ENCODE results near the gene SMYD3. TPM values are rescaled to one million over a fixed set of nuclear protein-coding genes. Genes with fewer than 3 reads are reported as not detected.

SMYD3 gene
- total RNA-seq, 1 experiment from 2014 or later: 35.1 TPM

DNA sequence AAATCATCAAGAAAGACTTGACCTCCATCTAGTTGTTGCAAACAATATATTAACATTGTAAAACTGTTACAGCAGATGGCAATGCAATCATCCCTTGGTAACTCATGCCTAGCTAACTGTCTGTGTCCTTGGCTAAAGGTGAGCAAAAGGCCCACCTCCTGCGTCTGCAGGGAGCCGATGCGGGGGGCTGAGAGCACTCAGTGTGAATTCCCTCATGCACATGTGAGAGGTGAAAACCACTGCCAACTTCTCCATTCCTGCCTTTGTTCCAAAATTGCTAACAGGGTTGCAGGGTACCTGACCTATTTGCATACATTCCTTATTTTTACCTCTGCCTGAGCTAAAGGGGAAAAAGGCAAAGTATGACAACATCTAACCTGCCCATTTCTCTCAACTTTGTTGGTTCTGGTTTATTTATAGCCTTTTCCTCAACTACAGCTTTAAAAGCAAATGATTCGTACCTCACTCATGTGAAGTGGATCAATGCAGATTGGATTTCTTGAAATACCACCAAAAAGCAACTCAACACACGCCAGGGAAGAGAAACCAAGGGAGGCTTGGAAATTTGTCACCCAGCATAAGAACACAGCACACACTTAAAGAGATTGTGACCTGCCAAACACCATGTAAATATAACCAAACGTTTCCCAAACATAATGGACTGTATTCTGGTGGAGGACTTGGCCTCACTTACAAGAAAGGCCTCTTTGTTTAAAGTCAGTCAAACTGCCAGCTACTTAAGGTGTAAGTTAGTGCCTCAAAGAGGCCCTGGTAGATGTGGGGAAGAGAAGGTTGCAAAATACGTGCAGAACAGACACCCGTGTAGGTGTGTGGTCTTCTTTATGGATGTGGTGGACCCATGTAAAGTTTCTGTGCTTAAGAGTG lies 651.0 kb downstream of the SMYD3 start:
- H3K36me3 Mint-ChIP-seq (ENCODE audit: insufficient read depth, unreplicated experiment): no peaks in the 10 kb centered on the region
- intact Hi-C loops (cut with micrococcal nuclease; ENCODE audit: unreplicated experiment): loop anchor here (5.0 to 10.0 kb wide), 3 partner anchors 139 to 701 kb away; partner anchors contain the start of gene KIF26B
- no peak for DNase-seq
- peaks cover 6% of the 10 kb centered on the region for H3K9me3 Mint-ChIP-seq (ENCODE audit: low read depth, unreplicated experiment)
- peak overlapping the region; percentile 88 for H3K27ac Mint-ChIP-seq (ENCODE audit: unreplicated experiment)
- peaks cover 35% of the 10 kb centered on the region for H3K4me1 Mint-ChIP-seq (ENCODE audit: low read depth, unreplicated experiment)
- TF ChIP-seq, protein P1, sequence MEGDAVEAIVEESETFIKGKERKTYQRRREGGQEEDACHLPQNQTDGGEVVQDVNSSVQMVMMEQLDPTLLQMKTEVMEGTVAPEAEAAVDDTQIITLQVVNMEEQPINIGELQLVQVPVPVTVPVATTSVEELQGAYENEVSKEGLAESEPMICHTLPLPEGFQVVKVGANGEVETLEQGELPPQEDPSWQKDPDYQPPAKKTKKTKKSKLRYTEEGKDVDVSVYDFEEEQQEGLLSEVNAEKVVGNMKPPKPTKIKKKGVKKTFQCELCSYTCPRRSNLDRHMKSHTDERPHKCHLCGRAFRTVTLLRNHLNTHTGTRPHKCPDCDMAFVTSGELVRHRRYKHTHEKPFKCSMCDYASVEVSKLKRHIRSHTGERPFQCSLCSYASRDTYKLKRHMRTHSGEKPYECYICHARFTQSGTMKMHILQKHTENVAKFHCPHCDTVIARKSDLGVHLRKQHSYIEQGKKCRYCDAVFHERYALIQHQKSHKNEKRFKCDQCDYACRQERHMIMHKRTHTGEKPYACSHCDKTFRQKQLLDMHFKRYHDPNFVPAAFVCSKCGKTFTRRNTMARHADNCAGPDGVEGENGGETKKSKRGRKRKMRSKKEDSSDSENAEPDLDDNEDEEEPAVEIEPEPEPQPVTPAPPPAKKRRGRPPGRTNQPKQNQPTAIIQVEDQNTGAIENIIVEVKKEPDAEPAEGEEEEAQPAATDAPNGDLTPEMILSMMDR (IDR thresholded peaks at IDR 0.05; ENCODE audit: unreplicated experiment): no peak
- CTCF ChIA-PET: interaction anchor here (0.9 kb wide), 1 partner anchor 701 kb away, joined by 3 read pairs; the partner anchor contains the start of gene KIF26B
- H3K27me3 Mint-ChIP-seq (ENCODE audit: unreplicated experiment): no peaks in the 10 kb centered on the region
- TSS peak; percentile 49 for BruUV-seq (replicated peaks)
- H3K4me3 Mint-ChIP-seq (ENCODE audit: low read depth, unreplicated experiment): peak overlapping the region; percentile 62

DNA sequence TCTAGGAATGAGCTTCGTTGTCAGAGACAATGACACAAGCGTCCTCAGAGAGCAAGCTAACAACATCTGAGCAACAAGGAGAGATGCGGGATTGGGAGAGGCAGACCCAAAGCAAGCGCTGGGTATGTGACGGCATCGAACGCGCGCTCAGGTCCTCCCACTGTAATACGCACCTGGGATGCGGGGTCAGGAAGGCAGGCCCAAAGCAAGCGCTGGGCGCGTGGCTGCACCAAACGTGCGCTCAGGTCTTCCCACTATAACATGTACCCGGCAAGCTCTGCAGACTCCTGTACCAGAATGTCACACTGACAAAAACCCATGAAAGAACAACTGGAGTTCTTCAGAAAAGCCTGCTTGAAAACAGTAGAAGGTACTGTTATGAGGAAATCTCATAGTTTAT lies 653.8 kb downstream of the SMYD3 start:
- intact Hi-C loops (cut with micrococcal nuclease; ENCODE audit: unreplicated experiment): loop anchor here (10.0 kb wide), 1 partner anchor 698 kb away; the partner anchor contains the start of gene KIF26B
- DNase-seq: no peak
- no peaks in the 10 kb centered on the region for H3K36me3 Mint-ChIP-seq (ENCODE audit: insufficient read depth, unreplicated experiment)
- H3K27me3 Mint-ChIP-seq (ENCODE audit: unreplicated experiment): no peaks in the 10 kb centered on the region
- peaks cover 6% of the 10 kb centered on the region for H3K9me3 Mint-ChIP-seq (ENCODE audit: low read depth, unreplicated experiment)
- BruUV-seq (replicated peaks): no TSS peak
- H3K4me1 Mint-ChIP-seq (ENCODE audit: low read depth, unreplicated experiment): peaks cover 33% of the 10 kb centered on the region
- H3K27ac Mint-ChIP-seq (ENCODE audit: unreplicated experiment): no peak overlapping the region
- no peak overlapping the region for H3K4me3 Mint-ChIP-seq (ENCODE audit: low read depth, unreplicated experiment)
- TF ChIP-seq, protein P1 (IDR thresholded peaks at IDR 0.05; ENCODE audit: unreplicated experiment): no peak
- CTCF ChIA-PET: no interaction called here

DNA sequence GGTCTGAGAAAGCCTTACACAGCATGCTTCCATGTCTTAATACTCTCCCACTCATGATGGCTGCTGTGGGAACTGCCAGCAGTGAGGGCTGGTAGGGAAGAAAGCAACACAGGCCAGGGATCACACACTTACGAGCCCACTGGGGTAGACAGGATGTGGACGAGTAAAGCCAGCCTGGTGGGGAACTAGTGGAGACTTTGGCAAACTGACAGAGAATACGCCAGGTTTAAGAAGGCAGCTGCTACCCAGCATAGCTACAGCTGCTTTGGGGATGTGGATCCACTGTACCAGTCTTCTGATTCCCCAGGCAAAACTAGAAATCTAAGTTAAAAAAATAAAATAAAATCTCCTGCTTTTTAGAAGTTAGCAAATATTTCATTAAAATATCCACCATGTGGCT lies 664.0 kb downstream of the SMYD3 start:
- H3K36me3 Mint-ChIP-seq (ENCODE audit: insufficient read depth, unreplicated experiment): no peaks in the 10 kb centered on the region
- H3K9me3 Mint-ChIP-seq (ENCODE audit: low read depth, unreplicated experiment): no peaks in the 10 kb centered on the region

DNA sequence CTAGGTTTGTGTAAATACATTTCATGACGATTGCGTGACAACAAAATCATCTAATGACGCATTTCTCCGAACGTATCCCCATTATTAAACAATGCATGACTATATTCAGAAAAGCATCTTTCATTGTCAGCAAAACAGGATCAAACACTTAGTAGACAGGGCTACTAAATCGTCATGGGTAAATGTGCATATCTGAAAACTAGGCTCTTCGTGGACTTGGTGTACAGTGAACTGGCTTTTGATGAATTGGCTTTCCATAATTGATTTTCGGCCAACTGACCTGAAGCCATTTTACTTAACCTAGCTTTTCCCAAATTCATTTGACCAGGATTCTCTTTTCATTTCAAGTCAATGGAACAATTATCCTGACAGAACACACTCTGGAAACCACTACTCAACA lies 665.0 kb downstream of the SMYD3 start:
- no peak for DNase-seq
- no TSS peak for BruUV-seq (replicated peaks)
- Mint-ChIP-seq H3K4me3 (ENCODE audit: low read depth, unreplicated experiment) (no peak overlapping the region), H3K27ac (ENCODE audit: unreplicated experiment) (no peak overlapping the region), H3K9me3 (ENCODE audit: low read depth, unreplicated experiment) (no peaks in the 10 kb centered on the region), H3K36me3 (ENCODE audit: insufficient read depth, unreplicated experiment) (no peaks in the 10 kb centered on the region), H3K27me3 (ENCODE audit: unreplicated experiment) (no peaks in the 10 kb centered on the region), H3K4me1 (ENCODE audit: low read depth, unreplicated experiment) (peaks cover 12% of the 10 kb centered on the region)
- TF ChIP-seq, protein P1 (IDR thresholded peaks at IDR 0.05; ENCODE audit: unreplicated experiment): no peak
- intact Hi-C loops (cut with micrococcal nuclease; ENCODE audit: unreplicated experiment): no loop called here
- CTCF ChIA-PET: no interaction called here

More for the DNA sequence above, 664.0 kb downstream of the SMYD3 start:
- Mint-ChIP-seq H3K27me3 (ENCODE audit: unreplicated experiment) (no peaks in the 10 kb centered on the region), H3K4me1 (ENCODE audit: low read depth, unreplicated experiment) (peaks cover 2% of the 10 kb centered on the region), H3K4me3 (ENCODE audit: low read depth, unreplicated experiment) (no peak overlapping the region), H3K27ac (ENCODE audit: unreplicated experiment) (no peak overlapping the region)
- no peak for DNase-seq
- intact Hi-C loops (cut with micrococcal nuclease; ENCODE audit: unreplicated experiment): no loop called here
- BruUV-seq (replicated peaks): no TSS peak
- TF ChIP-seq, protein P1 (IDR thresholded peaks at IDR 0.05; ENCODE audit: unreplicated experiment): no peak
- CTCF ChIA-PET: no interaction called here
